Upper lobe of left lung (tissue), 4 donors: ENCODE data around the gene XYLT1.

Source experiments
- CTCF ChIP-seq, 6 experiments: fragments of 450-650 bp in 4 of 6; fragments of 200-600 bp in 2 of 6; sonication (generic) in 2 of 6; IDR thresholded peaks; one replicate each; pipeline ENCODE4 v1.5.1; 2016 to 2019; ENCODE audit warnings: antibody characterized with exemption in 6 of 6
- POLR2A ChIP-seq, 4 donors: fragments of 450-650 bp; IDR thresholded peaks; one replicate each; pipeline ENCODE4 v1.5.1; 2016 to 2017; ENCODE audit warnings: antibody characterized with exemption in 4 of 4, mild to moderate bottlenecking in 2 of 4

GRCh38 chr16:17407321-17407720, 63.4 kb downstream of the XYLT1 start:
- no peak for TF ChIP-seq CTCF (IDR thresholded peaks at IDR 0.05)
- TF ChIP-seq POLR2A (IDR thresholded peaks at IDR 0.05), result no peak
